Karpas-422 (cell line): ENCODE results near the gene ST6GAL1. TPM values are rescaled to one million over a fixed set of nuclear protein-coding genes. Genes with fewer than 3 reads are reported as not detected.
"Not testable (repeated sequence)": the region's sequence is repeated elsewhere in the genome, so short reads cannot be mapped to it uniquely, and the experiment has no call there.

Experiments used
- DNase-seq: peaks from one replicate; pipeline ENCODE4 v3.0.0-alpha.2; 2015
- H2AFZ ChIP-seq: fragments of 200-600 bp; sonication (generic); 2 replicates; pipeline ENCODE4 v1.6.1; 2014; ENCODE audit warnings: antibody characterized with exemption, low read length, mixed read lengths
- H3K27ac ChIP-seq: fragments of 200-600 bp; sonication (generic); 2 replicates; pipeline ENCODE4 v1.5.1; 2014; ENCODE audit warnings: mild to moderate bottlenecking, low read length, moderate library complexity
- H3K27me3 ChIP-seq: fragments of 200-600 bp; sonication (generic); 2 replicates; pipeline ENCODE4 v1.6.1; 2014; ENCODE audit warnings: low read length, mixed read lengths
- H3K36me3 ChIP-seq: fragments of 200-600 bp; sonication (generic); 2 replicates; pipeline ENCODE4 v1.6.1; 2014; ENCODE audit warnings: low read length, mixed read lengths; ENCODE audit not compliant: insufficient read depth
- H3K4me1 ChIP-seq: fragments of 200-600 bp; sonication (generic); 2 replicates; pipeline ENCODE4 v1.6.1; 2014; ENCODE audit warnings: mild to moderate bottlenecking, low read length, mixed read lengths
- H3K4me2 ChIP-seq: fragments of 200-600 bp; sonication (generic); 2 replicates; pipeline ENCODE4 v1.6.1; 2014; ENCODE audit warnings: low read length, low read depth, mild to moderate bottlenecking; ENCODE audit not compliant: poor library complexity, severe bottlenecking
- H3K4me3 ChIP-seq: fragments of 200-600 bp; sonication (generic); 2 replicates; pipeline ENCODE4 v1.5.1; 2014; ENCODE audit warnings: mild to moderate bottlenecking, antibody characterized with exemption, low read length, mixed read lengths
- H3K79me2 ChIP-seq: fragments of 200-600 bp; sonication (generic); 2 replicates; pipeline ENCODE4 v1.6.1; 2014; ENCODE audit warnings: mild to moderate bottlenecking, low read length, mixed read lengths
- H3K9ac ChIP-seq: fragments of 200-600 bp; sonication (generic); 2 replicates; pipeline ENCODE4 v1.6.0; 2014; ENCODE audit warnings: low read length
- H3K9me2 ChIP-seq: fragments of 200-600 bp; sonication (generic), shearing (Covaris generic); replicated peaks from 2 replicates; pipeline ENCODE4 v1.6.0; 2014; ENCODE audit warnings: mild to moderate bottlenecking, low read length, moderate library complexity; ENCODE audit not compliant: insufficient read depth
- H3K9me3 ChIP-seq: fragments of 300-700, 200-600 bp; sonication (generic); 2 replicates; pipeline ENCODE4 v1.6.1; 2014; ENCODE audit warnings: low read length, mixed read lengths
- H4K20me1 ChIP-seq: fragments of 200-600 bp; sonication (generic); 2 replicates; pipeline ENCODE4 v1.6.1; 2014; ENCODE audit warnings: mild to moderate bottlenecking, antibody characterized with exemption, low read length, low read depth; ENCODE audit not compliant: insufficient read depth
- total RNA-seq: library from RNA; depleted of rRNA; stranded (reverse); fragments of >200 nt; shearing (Covaris generic); gene quantifications from 2 replicates; pipeline ENCODE4 v1.2.3, GENCODE V29; 2014; ENCODE audit warnings: low replicate concordance

The ST6GAL1 gene
- total RNA-seq, 1 experiment from 2014 or later = 416 TPM

GRCh38 chr3:186963636-186964035 is 33.3 kb downstream of the ST6GAL1 start:
- Histone ChIP-seq H3K27ac (no peak overlapping the region), H3K36me3 (peaks cover 47% of the 10 kb centered on the region), H2AFZ (no peak overlapping the region), H3K27me3 (no peaks in the 10 kb centered on the region), H3K4me3 (no peak overlapping the region), H3K4me2 (no peak overlapping the region), H3K9me3 (no peaks in the 10 kb centered on the region), H3K9ac (no peak overlapping the region), H3K4me1 (peaks cover 22% of the 10 kb centered on the region), H3K9me2 (no peaks in the 10 kb centered on the region), H3K79me2 (peaks cover 93% of the 10 kb centered on the region), H4K20me1 (no peaks in the 10 kb centered on the region; the same call in 1 of the 2 replicates)
- DNase-seq = no peak

GRCh38 chr3:186964071-186964470 is 33.7 kb downstream of the ST6GAL1 start:
- Histone ChIP-seq H4K20me1 (no peaks in the 10 kb centered on the region; the same call in 1 of the 2 replicates), H3K4me1 (peaks cover 18% of the 10 kb centered on the region), H2AFZ (no peak overlapping the region), H3K27ac (no peak overlapping the region), H3K9me3 (no peaks in the 10 kb centered on the region), H3K4me2 (no peak overlapping the region), H3K4me3 (no peak overlapping the region), H3K9ac (no peak overlapping the region), H3K36me3 (peaks cover 48% of the 10 kb centered on the region), H3K79me2 (peaks cover 92% of the 10 kb centered on the region), H3K27me3 (no peaks in the 10 kb centered on the region), H3K9me2 (no peaks in the 10 kb centered on the region)
- no peak for DNase-seq

GRCh38 chr3:186964616-186965015 is 34.3 kb downstream of the ST6GAL1 start:
- H3K36me3 ChIP-seq = peaks cover 52% of the 10 kb centered on the region
- peaks cover 1% of the 10 kb centered on the region; the same call in 1 of the 2 replicates for H4K20me1 ChIP-seq
- H3K4me3 ChIP-seq = no peak overlapping the region
- no peak overlapping the region for H2AFZ ChIP-seq
- H3K9ac ChIP-seq = no peak overlapping the region
- no peaks in the 10 kb centered on the region for H3K9me3 ChIP-seq
- H3K27ac ChIP-seq = no peak overlapping the region; the same call in 1 of the 2 replicates
- peaks cover 92% of the 10 kb centered on the region for H3K79me2 ChIP-seq
- no peaks in the 10 kb centered on the region for H3K27me3 ChIP-seq
- peaks cover 13% of the 10 kb centered on the region for H3K4me1 ChIP-seq
- no peak for DNase-seq
- no peak overlapping the region for H3K4me2 ChIP-seq
- no peaks in the 10 kb centered on the region for H3K9me2 ChIP-seq

- Histone ChIP-seq H3K4me2 (no peak overlapping the region), H3K27ac (no peak overlapping the region; the same call in 1 of the 2 replicates), H3K4me3 (no peak overlapping the region), H4K20me1 (peaks cover 4% of the 10 kb centered on the region; the same call in 1 of the 2 replicates), H3K79me2 (peaks cover 89% of the 10 kb centered on the region), H2AFZ (no peak overlapping the region), H3K9ac (no peak overlapping the region), H3K27me3 (no peaks in the 10 kb centered on the region), H3K36me3 (peaks cover 53% of the 10 kb centered on the region), H3K9me3 (no peaks in the 10 kb centered on the region), H3K9me2 (no peaks in the 10 kb centered on the region), H3K4me1 (peaks cover 6% of the 10 kb centered on the region)
- no peak for DNase-seq
These were observed 35.0 kb downstream of the ST6GAL1 start for GRCh38 chr3:186965141-186965879.

- H3K9ac ChIP-seq = no peak overlapping the region
- no peaks in the 10 kb centered on the region for H3K9me3 ChIP-seq
- no peak overlapping the region for H3K4me3 ChIP-seq
- no peak overlapping the region for H3K27ac ChIP-seq
- no peak for DNase-seq
- H3K36me3 ChIP-seq = peaks cover 61% of the 10 kb centered on the region
- 0 out of 2 replicates have a peak, but pooled peaks cover 2% of the 10 kb centered on the region for H3K4me1 ChIP-seq
- H4K20me1 ChIP-seq = peaks cover 4% of the 10 kb centered on the region; the same call in 1 of the 2 replicates
- H3K9me2 ChIP-seq = no peaks in the 10 kb centered on the region
- no peak overlapping the region for H2AFZ ChIP-seq
- H3K79me2 ChIP-seq = peaks cover 89% of the 10 kb centered on the region
- H3K4me2 ChIP-seq = no peak overlapping the region
- no peaks in the 10 kb centered on the region for H3K27me3 ChIP-seq
These were observed 36.1 kb downstream of the ST6GAL1 start for GRCh38 chr3:186966406-186966805.

- H2AFZ ChIP-seq, H3K9me2 ChIP-seq, DNase-seq, H4K20me1 ChIP-seq, H3K4me3 ChIP-seq, H3K4me1 ChIP-seq, H3K4me2 ChIP-seq, H3K27me3 ChIP-seq, H3K9me3 ChIP-seq, H3K27ac ChIP-seq, H3K9ac ChIP-seq: not testable (repeated sequence)
- Histone ChIP-seq H3K79me2 (peaks cover 89% of the 10 kb centered on the region), H3K36me3 (peaks cover 66% of the 10 kb centered on the region)
These were observed 36.9 kb downstream of the ST6GAL1 start for GRCh38 chr3:186967236-186967635.

GRCh38 chr3:186967686-186968085 is 37.4 kb downstream of the ST6GAL1 start:
- H3K36me3 ChIP-seq = peaks cover 67% of the 10 kb centered on the region

GRCh38 chr3:186969607-186970006 is 39.3 kb downstream of the ST6GAL1 start:
- H3K4me2 ChIP-seq = no peak overlapping the region
- 0 out of 2 replicates have a peak, but pooled peaks cover 4% of the 10 kb centered on the region for H4K20me1 ChIP-seq
- no peaks in the 10 kb centered on the region for H3K27me3 ChIP-seq
- no peaks in the 10 kb centered on the region for H3K9me2 ChIP-seq
- no peak overlapping the region for H3K27ac ChIP-seq
- DNase-seq = no peak
- peaks cover 80% of the 10 kb centered on the region for H3K79me2 ChIP-seq
- no peaks in the 10 kb centered on the region for H3K4me1 ChIP-seq
- H3K9ac ChIP-seq = no peak overlapping the region
- no peak overlapping the region for H2AFZ ChIP-seq
- H3K36me3 ChIP-seq = peaks cover 67% of the 10 kb centered on the region
- no peaks in the 10 kb centered on the region for H3K9me3 ChIP-seq
- H3K4me3 ChIP-seq = no peak overlapping the region

More at GRCh38 chr3:186967686-186968085, 37.4 kb downstream of the ST6GAL1 start:
- DNase-seq = no peak
- Histone ChIP-seq H3K4me3 (no peak overlapping the region), H3K4me1 (no peaks in the 10 kb centered on the region), H3K9me2 (no peaks in the 10 kb centered on the region), H3K79me2 (peaks cover 84% of the 10 kb centered on the region), H4K20me1 (0 out of 2 replicates have a peak, but pooled peaks cover 4% of the 10 kb centered on the region), H2AFZ (no peak overlapping the region), H3K4me2 (no peak overlapping the region), H3K27me3 (no peaks in the 10 kb centered on the region), H3K27ac (no peak overlapping the region), H3K9ac (no peak overlapping the region), H3K9me3 (no peaks in the 10 kb centered on the region)
